Occipital lobe (tissue), 2 donors: Measurements from ENCODE around the gene BOLL. TPM values are rescaled to one million over a fixed set of nuclear protein-coding genes. Genes with fewer than 3 reads are reported as not detected.
"Not testable (repeated sequence)": the region's sequence is repeated elsewhere in the genome, so short reads cannot be mapped to it uniquely, and the experiment has no call there.

Experiments used
- DNase-seq: peaks from one replicate; lab custom pipeline; 2025; lab: John Stamatoyannopoulos, UW
- total RNA-seq: library from RNA; depleted of rRNA; stranded (reverse); fragments of >200 nt; gene quantifications from one replicate; pipeline ENCODE4 v1.2.3, GENCODE V29; 2014

Gene BOLL
- total RNA-seq, 1 donor from 2014 or later = not detected

- no peak for DNase-seq
These were observed 78.3 kb downstream of the BOLL start for GRCh38 chr2:197706839-197707207.

GRCh38 chr2:197705912-197706838 is 78.9 kb downstream of the BOLL start:
- peak; percentile 12 for DNase-seq

DNA sequence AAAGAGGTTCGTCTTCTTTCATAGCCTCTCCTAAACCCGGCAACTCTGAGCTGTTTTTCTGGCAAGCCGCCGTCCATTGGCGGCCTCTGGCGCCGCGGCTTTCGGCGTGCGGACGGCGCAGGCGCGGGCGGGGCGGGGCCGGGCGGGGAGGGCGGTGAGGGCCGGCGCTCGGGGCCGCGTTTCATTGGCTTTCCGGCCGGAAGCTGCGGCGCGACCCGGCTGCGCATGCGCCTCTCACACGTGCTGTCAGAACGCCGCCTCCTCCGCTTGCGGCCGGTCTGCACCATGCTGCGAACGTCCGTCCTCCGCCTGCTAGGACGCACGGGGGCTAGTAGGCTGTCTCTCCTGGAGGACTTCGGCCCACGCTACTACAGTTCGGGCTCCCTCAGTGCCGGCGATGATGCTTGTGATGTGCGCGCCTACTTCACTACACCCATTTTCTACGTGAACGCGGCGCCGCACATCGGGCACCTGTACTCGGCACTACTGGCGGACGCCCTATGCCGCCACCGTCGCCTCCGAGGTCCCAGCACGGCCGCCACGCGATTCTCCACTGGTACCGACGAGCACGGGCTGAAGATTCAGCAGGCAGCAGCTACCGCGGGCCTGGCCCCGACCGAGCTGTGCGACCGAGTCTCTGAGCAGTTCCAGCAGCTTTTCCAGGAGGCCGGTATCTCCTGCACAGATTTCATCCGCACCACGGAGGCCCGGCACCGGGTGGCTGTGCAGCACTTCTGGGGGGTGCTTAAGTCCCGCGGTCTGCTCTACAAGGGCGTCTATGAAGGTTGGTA is 79.8 kb downstream of the BOLL start, which contains the start of gene MARS2:
Gene MARS2 (plus strand): TSS at position 249 of the 791 bp plus-strand sequence. CDS start 37 bp downstream, at position 286.
- DNase-seq = peak; percentile 89

- DNase-seq = no peak
These were observed 80.5 kb downstream of the BOLL start for GRCh38 chr2:197704434-197705120.

GRCh38 chr2:197700960-197701359 is 84.2 kb downstream of the BOLL start:
- no peak for DNase-seq

GRCh38 chr2:197699724-197700123 is 85.4 kb downstream of the BOLL start:
- not testable (repeated sequence) for DNase-seq

DNA sequence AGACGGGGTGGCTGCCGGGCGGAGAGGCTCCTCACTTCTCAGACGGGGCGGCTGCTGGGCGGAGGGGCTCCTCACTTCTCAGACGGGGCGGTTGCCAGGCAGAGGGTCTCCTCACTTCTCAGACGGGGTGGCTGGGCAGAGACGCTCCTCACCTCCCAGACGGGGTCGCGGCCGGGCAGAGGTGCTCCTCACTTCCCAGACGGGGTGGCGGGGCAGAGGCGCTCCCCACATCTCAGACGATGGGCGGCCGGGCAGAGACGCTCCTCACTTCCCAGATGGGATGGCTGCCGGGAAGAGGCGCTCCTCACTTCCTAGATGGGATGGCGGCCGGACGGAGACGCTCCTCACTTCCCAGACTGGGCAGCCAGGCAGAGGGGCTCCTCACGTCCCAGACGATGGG is 88.5 kb downstream of the BOLL start:
- DNase-seq = not testable (repeated sequence)

- DNase-seq = not testable (repeated sequence)
These were observed 89.1 kb downstream of the BOLL start for GRCh38 chr2:197695971-197696370.

GRCh38 chr2:197695206-197695605 is 89.9 kb downstream of the BOLL start:
- DNase-seq = not testable (repeated sequence)

- no peak for DNase-seq
These were observed 107.6 kb downstream of the BOLL start for GRCh38 chr2:197677483-197677882.

DNA sequence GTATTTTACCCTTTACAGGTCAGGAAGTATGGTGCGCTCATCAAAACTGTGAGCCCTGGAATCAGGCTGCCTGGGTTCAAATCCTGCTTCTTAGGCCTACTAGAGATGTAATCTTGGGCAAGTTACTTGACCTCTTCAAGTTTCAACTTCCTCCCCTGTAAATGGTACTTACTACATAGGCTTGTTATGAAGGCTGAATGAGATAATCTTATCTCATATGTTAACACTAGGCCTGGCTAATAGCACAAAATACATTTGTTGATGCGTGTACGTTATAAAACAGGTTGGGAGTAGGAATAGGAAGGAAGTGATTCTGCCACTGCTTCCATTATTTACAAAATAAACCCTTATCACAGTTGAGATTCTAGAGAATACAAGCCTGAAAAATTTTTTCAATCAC is 108.1 kb downstream of the BOLL start:
- DNase-seq = no peak

Other genes starting within 250 kb of the BOLL start
- 29.9 TPM for gene RFTN2, start 109.7 kb downstream of the BOLL start, total RNA-seq
- gene MARS2, start 80.0 kb downstream of the BOLL start, total RNA-seq = 12.5 TPM
- 26.0 TPM for gene PLCL1, start 19.3 kb upstream of the BOLL start, total RNA-seq